Mesodermal cell (in vitro differentiated cells): ENCODE results near the gene AOPEP.
A peak's percentile ranks its signal among the peaks of the same experiment; 100 is the strongest.

ENCODE experiments used
- H3K27ac ChIP-seq: 2 replicates; pipeline ENCODE4 v1.7.0; 2013; ENCODE audit warnings: mild to moderate bottlenecking, low read depth, low read length, moderate library complexity; ENCODE audit not compliant: severe bottlenecking
- H3K36me3 ChIP-seq: 2 replicates; pipeline ENCODE4 v1.7.1; 2013; ENCODE audit warnings: mild to moderate bottlenecking, low read length, moderate library complexity; ENCODE audit not compliant: control insufficient read depth, insufficient read depth
- H3K4me1 ChIP-seq: one replicate; pipeline ENCODE4 v1.7.1; 2013; ENCODE audit warnings: mild to moderate bottlenecking, low read length; ENCODE audit not compliant: insufficient read depth, control insufficient read depth, poor library complexity, severe bottlenecking
- H3K4me3 ChIP-seq: 2 replicates; pipeline ENCODE4 v1.7.0; 2013; ENCODE audit warnings: low read length, control low read depth, mild to moderate bottlenecking; ENCODE audit not compliant: insufficient read depth, poor library complexity, severe bottlenecking; ENCODE audit errors: extremely low read depth
- H3K9me3 ChIP-seq: 2 replicates; pipeline ENCODE4 v1.7.1; 2013; ENCODE audit warnings: mild to moderate bottlenecking, low read length, moderate library complexity; ENCODE audit not compliant: control insufficient read depth
- WGBS, 2 experiments: methylation state at CpG; one replicate each; pipeline ENCODE4 v1.1.5; 2013; ENCODE audit warnings: missing lambda C conversion rate in 2 of 2; ENCODE audit not compliant: insufficient coverage in 2 of 2; 5-methylcytosine and 5-hydroxymethylcytosine counted together

AOPEP gene

DNA sequence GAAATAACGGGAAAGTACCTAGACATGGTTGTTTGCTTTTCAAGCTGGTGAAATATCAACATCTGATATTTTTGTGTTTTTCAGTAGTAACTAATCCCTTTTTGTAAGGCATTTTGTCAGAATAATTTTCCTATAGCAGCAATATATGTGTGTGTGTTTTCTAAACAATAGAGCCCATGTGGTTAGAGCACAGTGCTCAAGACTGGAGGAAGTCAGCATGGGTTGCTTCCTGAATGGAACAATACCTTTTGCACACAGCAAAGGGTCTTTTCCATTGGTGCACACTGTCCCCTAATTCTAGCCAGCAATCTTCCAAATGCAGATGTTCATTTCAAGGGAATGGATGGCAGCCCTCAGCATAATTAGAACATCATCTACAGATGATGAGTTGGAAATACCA is 270.1 kb downstream of the AOPEP start:
- Histone ChIP-seq H3K4me3 (no peak overlapping the region), H3K27ac (no peak overlapping the region), H3K4me1 (peaks cover 11% of the 10 kb centered on the region), H3K9me3 (no peaks in the 10 kb centered on the region), H3K36me3 (no peaks in the 10 kb centered on the region)
- no CpG with 5 or more reads among the region's 1 CpG for WGBS, 2 experiments

DNA sequence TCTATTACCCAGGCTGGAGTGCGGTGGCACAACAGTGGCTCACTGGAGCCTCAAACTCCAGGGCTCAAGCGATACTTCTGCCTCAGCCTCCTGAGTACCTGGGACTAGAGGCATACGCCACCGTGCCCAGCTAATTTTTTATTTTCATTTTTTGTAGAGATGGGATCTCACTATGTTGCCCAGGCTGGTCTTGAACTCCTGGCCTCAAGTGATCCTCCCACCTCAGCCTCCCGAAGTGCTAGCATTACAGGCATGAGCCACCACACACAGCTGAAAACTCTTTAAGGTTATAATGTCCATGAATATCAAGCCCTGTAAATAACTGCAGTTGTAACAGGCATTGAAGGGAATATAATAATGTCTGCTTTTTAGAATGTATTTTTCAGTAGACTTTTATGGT is 271.2 kb downstream of the AOPEP start:
- H3K4me1 ChIP-seq: peaks cover 11% of the 10 kb centered on the region
- no peaks in the 10 kb centered on the region for H3K36me3 ChIP-seq
- no peak overlapping the region for H3K27ac ChIP-seq
- WGBS, 2 experiments: 81 to 86% methylated on average over 2 to 4 of the region's 5 CpGs
- H3K9me3 ChIP-seq: no peaks in the 10 kb centered on the region
- H3K4me3 ChIP-seq: no peak overlapping the region

DNA sequence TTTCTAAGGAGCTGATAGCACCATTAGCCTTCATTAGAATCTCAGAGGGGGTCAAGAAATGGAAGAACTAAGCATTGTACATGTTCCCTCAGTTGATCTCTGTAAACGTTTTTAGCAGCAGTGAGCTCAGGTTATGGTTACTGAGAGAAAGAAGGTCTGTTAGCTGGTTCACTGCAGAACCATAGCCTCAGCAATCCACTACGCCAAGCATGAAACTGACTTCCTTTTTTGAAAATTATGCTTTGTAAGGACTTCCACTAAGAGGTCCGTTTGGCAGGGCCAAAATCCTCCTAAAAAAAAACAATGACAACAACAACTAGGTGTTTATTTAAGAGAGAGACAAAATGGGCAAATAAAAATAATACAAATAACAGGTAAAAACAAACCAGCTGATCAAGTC is 273.3 kb downstream of the AOPEP start:
- H3K27ac ChIP-seq: no peak overlapping the region
- whole genome bisulfite sequencing, 2 experiments: 50 to 90% methylated on average over 1 to 2 of the region's 3 CpGs

DNA sequence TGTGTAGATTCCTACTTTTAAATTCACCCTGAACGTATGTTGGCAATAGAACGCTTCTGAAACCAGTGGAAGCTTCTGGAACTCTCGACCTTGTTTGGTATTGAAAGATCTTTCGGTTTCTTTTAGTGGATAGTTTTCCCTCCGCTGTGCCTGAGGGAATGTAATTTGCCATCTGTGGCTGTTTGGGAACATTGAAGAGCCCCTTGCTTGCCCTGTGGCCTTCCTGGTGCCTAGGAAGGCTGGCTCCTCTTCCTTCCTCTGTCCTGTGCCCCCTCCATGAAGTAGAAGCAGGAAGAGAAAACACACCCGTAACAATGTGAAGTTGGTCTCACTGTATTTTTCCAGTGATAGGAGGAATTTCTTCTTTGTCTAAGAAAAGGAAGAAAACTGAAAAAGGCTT is 274.3 kb downstream of the AOPEP start:
- no peak overlapping the region for H3K27ac ChIP-seq
- H3K4me1 ChIP-seq: peaks cover 12% of the 10 kb centered on the region
- H3K9me3 ChIP-seq: no peaks in the 10 kb centered on the region
- no peaks in the 10 kb centered on the region for H3K36me3 ChIP-seq
- 96 to 98% methylated on average over 4 to 5 of the region's 6 CpGs for WGBS, 2 experiments
- no peak overlapping the region for H3K4me3 ChIP-seq

More for the DNA sequence above, 273.3 kb downstream of the AOPEP start:
- Histone ChIP-seq H3K4me1 (peaks cover 15% of the 10 kb centered on the region), H3K36me3 (no peaks in the 10 kb centered on the region), H3K4me3 (no peak overlapping the region), H3K9me3 (no peaks in the 10 kb centered on the region)

DNA sequence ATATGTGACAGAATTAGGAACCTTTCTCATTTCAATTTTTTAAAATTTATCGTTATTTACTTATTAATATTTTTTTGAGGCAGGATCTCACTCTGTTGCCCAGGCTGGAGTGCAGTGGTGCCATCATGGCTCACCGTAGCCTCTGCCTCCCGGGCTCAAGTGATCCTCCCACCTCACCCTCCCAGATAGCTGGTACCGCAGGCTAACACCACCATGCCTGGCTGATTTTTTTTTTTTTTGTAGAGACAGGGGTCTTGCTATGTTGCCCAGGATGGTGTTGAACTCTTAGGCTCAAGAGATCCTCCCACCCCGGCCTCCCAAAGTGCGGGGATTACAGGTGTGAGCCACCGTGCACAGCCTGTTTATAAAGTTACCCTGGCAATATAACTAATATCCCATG is 275.2 kb downstream of the AOPEP start:
- no peaks in the 10 kb centered on the region for H3K36me3 ChIP-seq
- no peaks in the 10 kb centered on the region for H3K9me3 ChIP-seq
- H3K4me3 ChIP-seq: no peak overlapping the region
- no CpG with 5 or more reads among the region's 7 CpGs for WGBS, 2 experiments
- H3K4me1 ChIP-seq: peaks cover 4% of the 10 kb centered on the region
- no peak overlapping the region for H3K27ac ChIP-seq

DNA sequence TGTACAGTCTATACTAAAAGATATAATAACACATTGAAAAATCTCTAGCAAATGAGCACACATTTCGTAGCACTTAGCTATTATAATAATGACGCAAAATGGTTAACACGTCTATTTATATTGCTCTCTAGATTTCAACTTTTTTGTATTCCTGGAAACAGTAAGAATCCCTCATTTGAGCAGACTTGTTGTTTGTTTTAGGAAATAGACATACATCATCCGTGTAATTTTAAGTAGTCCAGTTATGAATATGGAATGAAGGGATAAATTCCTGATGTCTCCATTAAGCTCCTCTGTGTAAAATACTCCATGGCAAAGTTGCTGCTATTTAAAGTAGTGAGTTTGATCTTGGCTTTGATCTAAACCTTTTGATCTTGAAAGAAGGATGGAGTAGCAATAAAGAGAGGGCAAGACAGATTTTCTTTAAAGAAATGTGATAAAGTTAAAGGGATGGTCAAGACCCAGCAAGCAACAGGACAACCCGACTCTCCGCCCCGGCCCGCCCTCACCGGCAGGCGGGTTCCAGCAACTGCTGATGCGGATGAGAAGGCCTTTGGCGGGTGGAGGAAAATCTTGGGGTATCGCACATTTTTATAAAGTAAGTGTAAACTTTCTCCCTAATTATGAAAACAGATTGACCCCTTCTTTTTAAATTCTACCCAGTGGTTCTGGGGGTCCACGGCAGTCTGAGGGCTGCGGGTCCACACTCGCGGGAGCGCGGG is 277.4 kb downstream of the AOPEP start:
- Histone ChIP-seq H3K27ac (no peak overlapping the region), H3K36me3 (peaks cover 13% of the 10 kb centered on the region), H3K9me3 (no peaks in the 10 kb centered on the region), H3K4me3 (peak overlapping the region; percentile 64), H3K4me1 (peaks cover 11% of the 10 kb centered on the region)
- 0 to 10% methylated on average over 5 to 10 of the region's 19 CpGs for WGBS, 2 experiments

DNA sequence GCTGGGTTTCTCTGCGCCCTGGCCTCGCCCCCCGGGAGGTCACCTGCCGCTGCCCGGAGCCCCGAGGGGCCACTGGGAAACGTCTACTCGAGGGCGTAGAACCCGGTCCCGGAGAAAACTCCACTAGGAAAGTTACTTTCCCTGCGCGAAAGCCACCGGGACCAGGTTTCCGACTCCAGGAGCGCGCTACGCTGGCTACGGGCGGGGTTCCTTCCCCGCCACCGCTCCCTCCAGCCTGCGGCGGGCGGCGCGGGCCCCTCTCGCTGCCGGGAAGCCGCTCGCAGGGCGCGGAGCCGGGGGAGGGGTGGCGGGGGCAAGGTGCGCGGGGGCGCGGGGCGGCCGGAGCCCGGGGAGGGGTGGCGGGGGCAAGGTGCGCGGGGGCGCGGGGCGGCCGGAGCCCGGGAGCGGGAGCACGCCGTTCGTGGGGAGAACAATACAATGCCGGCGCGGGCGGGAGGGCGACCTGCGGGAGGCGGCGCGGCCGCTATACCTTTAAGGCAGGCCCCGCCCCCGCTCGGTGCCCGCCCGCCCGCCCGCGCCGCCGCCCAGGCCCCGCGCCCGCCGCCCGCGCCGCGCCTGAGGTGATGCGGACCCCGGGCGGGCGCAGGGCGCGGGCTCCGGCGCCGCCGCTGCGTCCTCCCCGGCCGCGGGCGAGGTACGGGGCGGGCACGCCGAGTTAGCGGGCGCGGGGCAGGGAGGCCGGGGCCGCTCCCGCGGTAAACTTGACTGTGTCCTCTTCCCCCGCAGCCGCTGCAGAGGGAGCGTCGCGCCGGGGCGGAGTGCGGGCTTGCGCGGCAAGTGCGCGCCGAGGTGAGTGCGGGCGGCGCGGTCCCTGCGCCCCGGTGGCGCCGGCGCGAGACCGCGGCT is 278.1 kb downstream of the AOPEP start:
- Histone ChIP-seq H3K4me1 (peaks cover 11% of the 10 kb centered on the region), H3K36me3 (peaks cover 17% of the 10 kb centered on the region), H3K4me3 (peak overlapping the region; percentile 64), H3K9me3 (no peaks in the 10 kb centered on the region), H3K27ac (no peak overlapping the region)
- 0 to 1% methylated on average over 34 to 64 of the region's 133 CpGs for WGBS, 2 experiments

DNA sequence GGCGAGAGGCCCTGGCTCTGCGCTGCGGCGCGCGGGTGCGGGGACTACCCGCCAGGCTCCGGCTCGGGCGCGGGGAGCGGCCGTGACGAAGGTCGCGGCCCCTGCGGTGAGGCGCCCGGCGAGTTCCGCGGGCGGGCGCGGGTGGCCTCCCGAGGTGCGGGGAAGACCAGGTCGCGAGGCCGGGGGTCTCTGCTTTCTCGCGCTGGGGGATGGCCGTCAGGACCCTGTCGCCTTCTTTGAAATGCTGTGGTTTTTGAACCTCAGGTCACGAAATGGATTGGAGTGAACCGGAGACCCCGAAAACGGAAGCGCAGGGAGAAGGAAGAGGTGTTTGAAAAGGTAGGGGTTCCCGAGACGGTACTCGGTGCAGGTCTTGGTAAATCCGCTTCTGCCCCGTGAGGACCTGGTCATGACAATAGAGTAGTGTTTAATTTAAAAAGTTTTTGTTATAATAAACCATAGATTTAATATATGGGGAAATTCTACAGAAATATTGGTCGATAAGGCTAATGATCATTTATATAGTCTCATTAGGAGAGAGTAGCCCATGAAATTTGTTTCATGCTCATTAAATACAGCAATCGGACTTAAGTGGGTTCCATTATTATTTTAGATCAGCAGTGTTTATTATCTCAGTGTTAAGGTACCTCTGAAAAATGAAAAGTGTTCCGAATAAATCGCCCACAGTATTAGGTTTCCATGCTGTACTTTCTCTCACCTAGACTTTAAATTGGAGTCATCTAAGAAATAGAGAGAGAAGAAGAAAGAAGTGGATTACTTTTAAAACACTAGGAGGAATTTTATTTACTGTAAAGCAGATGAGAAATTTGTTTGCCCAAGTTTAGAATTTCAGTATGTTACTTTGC is 279.0 kb downstream of the AOPEP start:
- Histone ChIP-seq H3K36me3 (peaks cover 21% of the 10 kb centered on the region), H3K4me3 (peak overlapping the region; percentile 63), H3K4me1 (peaks cover 11% of the 10 kb centered on the region), H3K9me3 (no peaks in the 10 kb centered on the region), H3K27ac (no peak overlapping the region)
- 1 to 6% methylated on average over 38 to 40 of the region's 49 CpGs for WGBS, 2 experiments

DNA sequence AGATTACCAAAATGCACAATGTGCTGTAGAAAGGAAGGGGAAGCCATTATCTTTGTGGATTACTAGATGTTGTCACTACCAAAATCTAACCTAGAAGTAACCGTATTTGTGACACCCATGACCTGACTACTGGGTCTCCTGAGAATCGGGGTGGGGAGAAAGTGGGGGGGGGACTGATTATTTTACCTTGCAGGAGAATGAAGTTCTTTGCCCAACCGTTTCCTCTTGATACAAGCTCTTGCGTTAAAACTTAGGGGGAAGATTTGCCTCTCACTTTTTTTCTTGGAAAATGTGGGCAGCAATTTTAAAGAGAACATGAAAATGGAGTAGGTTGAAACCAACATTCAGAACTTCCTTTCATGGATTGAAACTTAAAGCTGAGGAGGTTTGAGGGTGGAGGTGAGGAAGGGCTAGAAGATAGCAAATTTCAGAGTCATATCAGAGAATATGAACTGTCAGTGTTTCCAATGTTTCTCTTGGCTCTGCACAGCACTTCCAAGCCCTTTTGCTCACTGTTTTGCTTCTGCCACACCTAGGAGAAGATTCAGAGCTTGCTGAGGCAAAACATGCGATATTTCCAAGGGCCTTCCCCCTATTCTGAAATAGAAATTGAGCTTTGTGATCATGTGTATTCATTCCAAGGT is 280.8 kb downstream of the AOPEP start:
- Histone ChIP-seq H3K27ac (no peak overlapping the region), H3K4me3 (no peak overlapping the region), H3K9me3 (no peaks in the 10 kb centered on the region), H3K4me1 (peaks cover 11% of the 10 kb centered on the region), H3K36me3 (peaks cover 33% of the 10 kb centered on the region)
- WGBS, 2 experiments: 95 to 96% methylated on average over 3 to 4 of the region's 5 CpGs

DNA sequence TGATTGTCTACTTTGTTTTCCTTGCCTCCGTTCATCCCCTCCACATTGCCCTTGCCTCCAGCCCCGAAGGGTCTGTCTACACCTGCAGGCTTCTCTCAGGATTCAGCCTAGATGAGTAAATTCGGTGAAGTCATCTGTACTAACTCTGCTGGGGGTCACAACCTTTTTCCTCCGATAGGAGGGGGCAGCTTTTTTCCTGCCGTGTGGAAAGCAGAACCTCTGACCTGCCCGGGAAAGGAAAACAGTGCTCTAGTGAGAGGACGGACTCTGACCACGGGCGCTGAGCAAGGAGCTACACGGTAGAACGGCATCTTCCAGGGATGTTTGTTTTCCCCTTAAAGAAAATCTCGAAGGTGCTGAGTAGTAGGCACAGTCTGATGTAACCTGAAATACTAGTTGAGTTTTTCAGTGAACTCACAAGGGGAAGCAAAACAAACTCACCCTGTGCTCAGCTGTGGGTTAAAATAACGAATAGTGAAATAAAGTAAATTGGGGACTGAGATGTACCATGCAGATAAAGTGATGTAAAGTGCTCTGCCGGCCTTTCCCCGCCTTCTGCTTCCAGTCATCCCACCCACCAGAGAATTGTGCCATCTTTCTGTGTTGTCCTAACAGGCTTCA is 281.8 kb downstream of the AOPEP start:
- WGBS, 2 experiments: 82 to 85% methylated on average over 12 to 13 of the region's 15 CpGs
- H3K9me3 ChIP-seq: no peaks in the 10 kb centered on the region
- H3K4me3 ChIP-seq: no peak overlapping the region
- peaks cover 7% of the 10 kb centered on the region for H3K4me1 ChIP-seq
- no peak overlapping the region for H3K27ac ChIP-seq
- peaks cover 33% of the 10 kb centered on the region for H3K36me3 ChIP-seq
